Adrenal gland (tissue), 5 donors: ENCODE data around the gene HNRNPM.

ENCODE experiments used
- POLR2A ChIP-seq, 2 donors: fragments of 450-650 bp; IDR thresholded peaks; one replicate each; pipeline ENCODE4 v1.6.1; 2017; ENCODE audit warnings: antibody characterized with exemption in 2 of 2, mild to moderate bottlenecking in 2 of 2, moderate library complexity in 1 of 2
- TF ChIP-seq, protein P1 (sequence below), 6 experiments: fragments of 450-650 bp in 4 of 6; fragments of 200-600 bp in 2 of 6; sonication (generic) in 1 of 6; IDR thresholded peaks; 1 replicate in 5 of 6; 2 replicates in 1 of 6; pipeline versions ENCODE4 v1.5.1 to v1.8.0; 2016 to 2021; ENCODE audit warnings: antibody characterized with exemption in 6 of 6, mild to moderate bottlenecking in 2 of 6, moderate library complexity in 1 of 6
- donor health status: DM: no; HTN: no; CAD: no.

DNA sequence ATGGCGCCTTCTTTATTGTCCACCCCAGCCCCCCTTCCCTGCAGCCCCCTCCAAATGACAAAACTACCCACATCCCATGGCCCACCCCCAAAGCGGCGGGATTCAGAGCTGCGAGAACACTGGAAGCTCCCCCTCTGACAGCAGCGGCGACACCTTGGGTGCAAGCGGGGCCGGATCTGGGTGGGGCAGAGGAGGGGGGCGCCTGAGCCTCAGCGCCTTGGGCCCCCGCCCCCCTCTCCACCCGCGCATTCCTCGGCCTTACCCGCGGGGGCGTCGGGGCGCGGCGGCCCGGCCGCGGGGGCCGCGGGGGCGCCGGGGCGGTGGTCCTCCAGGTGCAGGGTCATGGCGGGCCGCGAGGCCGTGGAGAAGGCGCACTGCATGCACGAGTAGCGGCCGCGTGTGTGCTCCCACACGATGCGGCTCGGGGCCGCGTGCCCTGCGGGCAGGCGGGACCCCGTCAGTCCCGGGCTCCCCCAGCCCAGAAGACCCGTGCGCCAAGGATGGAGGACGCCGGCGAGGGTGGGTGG is 65.9 kb downstream of the HNRNPM start:
- TF ChIP-seq, protein P1, sequence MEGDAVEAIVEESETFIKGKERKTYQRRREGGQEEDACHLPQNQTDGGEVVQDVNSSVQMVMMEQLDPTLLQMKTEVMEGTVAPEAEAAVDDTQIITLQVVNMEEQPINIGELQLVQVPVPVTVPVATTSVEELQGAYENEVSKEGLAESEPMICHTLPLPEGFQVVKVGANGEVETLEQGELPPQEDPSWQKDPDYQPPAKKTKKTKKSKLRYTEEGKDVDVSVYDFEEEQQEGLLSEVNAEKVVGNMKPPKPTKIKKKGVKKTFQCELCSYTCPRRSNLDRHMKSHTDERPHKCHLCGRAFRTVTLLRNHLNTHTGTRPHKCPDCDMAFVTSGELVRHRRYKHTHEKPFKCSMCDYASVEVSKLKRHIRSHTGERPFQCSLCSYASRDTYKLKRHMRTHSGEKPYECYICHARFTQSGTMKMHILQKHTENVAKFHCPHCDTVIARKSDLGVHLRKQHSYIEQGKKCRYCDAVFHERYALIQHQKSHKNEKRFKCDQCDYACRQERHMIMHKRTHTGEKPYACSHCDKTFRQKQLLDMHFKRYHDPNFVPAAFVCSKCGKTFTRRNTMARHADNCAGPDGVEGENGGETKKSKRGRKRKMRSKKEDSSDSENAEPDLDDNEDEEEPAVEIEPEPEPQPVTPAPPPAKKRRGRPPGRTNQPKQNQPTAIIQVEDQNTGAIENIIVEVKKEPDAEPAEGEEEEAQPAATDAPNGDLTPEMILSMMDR (IDR thresholded peaks at IDR 0.05), result no peak
- TF ChIP-seq POLR2A (IDR thresholded peaks at IDR 0.05), result no peak
